ENCODE measurements around the gene ERP44.
A peak's percentile ranks its signal among the peaks of the same experiment; 100 is the strongest.

ERP44 gene

GRCh38 chr9:100049551-100049950 lies 49.2 kb downstream of the ERP44 start:
- 0 out of 2 replicates have a peak, but pooled peaks have one; percentile 12 for TF ChIP-seq CTCF (IDR thresholded peaks at IDR 0.05)

- no peak for TF ChIP-seq CTCF (IDR thresholded peaks at IDR 0.05)
These were observed 60.3 kb downstream of the ERP44 start for GRCh38 chr9:100038472-100038871.

- no peak for TF ChIP-seq CTCF (IDR thresholded peaks at IDR 0.05)
These were observed 64.8 kb downstream of the ERP44 start for GRCh38 chr9:100033877-100034551.

GRCh38 chr9:100030548-100030947 lies 68.3 kb downstream of the ERP44 start:
- TF ChIP-seq CTCF (IDR thresholded peaks at IDR 0.05): no peak

GRCh38 chr9:100029251-100029650 lies 69.5 kb downstream of the ERP44 start:
- no peak for TF ChIP-seq CTCF (IDR thresholded peaks at IDR 0.05)

GRCh38 chr9:100028201-100028784 lies 70.5 kb downstream of the ERP44 start:
- TF ChIP-seq CTCF (IDR thresholded peaks at IDR 0.05): peak; percentile 96

GRCh38 chr9:100027543-100027942 lies 71.3 kb downstream of the ERP44 start:
- TF ChIP-seq CTCF (IDR thresholded peaks at IDR 0.05): no peak
